ENCODE data around the gene SCUBE3.
A peak's percentile ranks its signal among the peaks of the same experiment; 100 is the strongest.

The SCUBE3 gene

GRCh38 chr6:35213824-35214756 is at the start of gene SCUBE3:
Gene SCUBE3 (plus strand): TSS chr6:35213956. CDS start chr6:35214419, 463 bp downstream.
- DNase-seq (peak; percentile 12), ATAC-seq (peak; percentile 13)

- DNase-seq (no peak), ATAC-seq (no peak)
Measured at GRCh38 chr6:35164277-35164676, 49.5 kb upstream of the SCUBE3 start.

GRCh38 chr6:35164868-35165267 is 48.9 kb upstream of the SCUBE3 start:
- ATAC-seq (no peak), DNase-seq (no peak)

- DNase-seq (no peak), ATAC-seq (no peak)
Measured at GRCh38 chr6:35165630-35166071, 48.1 kb upstream of the SCUBE3 start.

- no peak for ATAC-seq
- no peak for DNase-seq
Measured at GRCh38 chr6:35166116-35166515, 47.6 kb upstream of the SCUBE3 start.

- ATAC-seq, result no peak
- DNase-seq, result no peak
Measured at GRCh38 chr6:35166520-35166919, 47.2 kb upstream of the SCUBE3 start.

GRCh38 chr6:35167505-35167904 is 46.3 kb upstream of the SCUBE3 start:
- no peak for DNase-seq
- no peak for ATAC-seq

GRCh38 chr6:35168461-35168861 is 45.3 kb upstream of the SCUBE3 start:
- ATAC-seq, result no peak
- no peak for DNase-seq

- ATAC-seq (no peak), DNase-seq (no peak)
Measured at GRCh38 chr6:35170166-35170565, 43.6 kb upstream of the SCUBE3 start.

GRCh38 chr6:35170891-35171290 is 42.9 kb upstream of the SCUBE3 start:
- no peak for ATAC-seq
- DNase-seq, result no peak

- ATAC-seq (no peak), DNase-seq (no peak)
Measured at GRCh38 chr6:35173044-35173426, 40.7 kb upstream of the SCUBE3 start.

- DNase-seq, result no peak
- ATAC-seq, result no peak
Measured at GRCh38 chr6:35173427-35174087, 40.2 kb upstream of the SCUBE3 start.

- ATAC-seq (no peak), DNase-seq (no peak)
Measured at GRCh38 chr6:35174088-35174434, 39.7 kb upstream of the SCUBE3 start.

- no peak for ATAC-seq
Measured at GRCh38 chr6:35174501-35174900, 39.3 kb upstream of the SCUBE3 start.

GRCh38 chr6:35176301-35177024 is 37.3 kb upstream of the SCUBE3 start:
- ATAC-seq (no peak), DNase-seq (no peak)

More at GRCh38 chr6:35174501-35174900, 39.3 kb upstream of the SCUBE3 start:
- DNase-seq, result no peak

GRCh38 chr6:35177157-35177556 is 36.6 kb upstream of the SCUBE3 start:
- no peak for ATAC-seq
- DNase-seq, result no peak

- DNase-seq (no peak), ATAC-seq (no peak)
Measured at GRCh38 chr6:35177596-35177995, 36.2 kb upstream of the SCUBE3 start.

GRCh38 chr6:35178012-35178411 is 35.7 kb upstream of the SCUBE3 start:
- DNase-seq, result no peak
- no peak for ATAC-seq

- DNase-seq, result no peak
- no peak for ATAC-seq
Measured at GRCh38 chr6:35178932-35179832, 34.6 kb upstream of the SCUBE3 start.

GRCh38 chr6:35179901-35180535 is 33.7 kb upstream of the SCUBE3 start:
- ATAC-seq, result no peak

GRCh38 chr6:35181308-35181932 is 32.3 kb upstream of the SCUBE3 start:
- ATAC-seq (no peak), DNase-seq (no peak)

More at GRCh38 chr6:35179901-35180535, 33.7 kb upstream of the SCUBE3 start:
- DNase-seq, result no peak
